Hepatocyte (in vitro differentiated cells): ENCODE results near the gene WNK2. TPM values are rescaled to one million over a fixed set of nuclear protein-coding genes. Genes with fewer than 3 reads are reported as not detected.

ENCODE experiments used
- DNase-seq: peaks from one replicate; pipeline ENCODE4 v3.0.0-alpha.2; 2016; ENCODE audit warnings: low spot score
- H2AFZ ChIP-seq: fragments of 200-600 bp; sonication (generic); 2 replicates; pipeline ENCODE4 v1.6.0; 2016; ENCODE audit warnings: antibody characterized with exemption, mild to moderate bottlenecking
- H3K27ac ChIP-seq: fragments of 200-600 bp; sonication (generic); 2 replicates; pipeline ENCODE4 v1.5.1; 2016; ENCODE audit warnings: mild to moderate bottlenecking
- H3K27me3 ChIP-seq: fragments of 200-600 bp; sonication (generic); 2 replicates; pipeline ENCODE4 v1.6.1; 2016
- H3K36me3 ChIP-seq: fragments of 200-600 bp; sonication (generic); replicated peaks from 2 replicates; pipeline ENCODE4 v1.5.1; 2016; ENCODE audit warnings: low read depth; ENCODE audit not compliant: insufficient read depth
- H3K4me1 ChIP-seq: fragments of 200-600 bp; sonication (generic); 2 replicates; pipeline ENCODE4 v1.5.1; 2016; ENCODE audit warnings: mild to moderate bottlenecking, moderate library complexity; ENCODE audit not compliant: insufficient read depth
- H3K4me2 ChIP-seq: fragments of 200-600 bp; sonication (generic); 2 replicates; pipeline ENCODE4 v1.6.0; 2016
- H3K4me3 ChIP-seq: fragments of 200-600 bp; sonication (generic); 2 replicates; pipeline ENCODE4 v1.5.1; 2016; ENCODE audit warnings: mild to moderate bottlenecking
- H3K79me2 ChIP-seq: fragments of 200-600 bp; sonication (generic); 2 replicates; pipeline ENCODE4 v1.6.0; 2017; ENCODE audit warnings: mild to moderate bottlenecking
- H3K9me2 ChIP-seq: fragments of 200-600 bp; sonication (generic); replicated peaks from 2 replicates; pipeline ENCODE4 v1.6.0; 2017; ENCODE audit warnings: mild to moderate bottlenecking; ENCODE audit not compliant: insufficient read depth
- H3K9me3 ChIP-seq: fragments of 200-600 bp; sonication (generic); 2 replicates; pipeline ENCODE4 v1.5.1; 2016; ENCODE audit warnings: low read depth, mild to moderate bottlenecking
- H4K20me1 ChIP-seq: fragments of 200-600 bp; sonication (generic); 2 replicates; pipeline ENCODE4 v1.6.0; 2016; ENCODE audit warnings: mild to moderate bottlenecking; ENCODE audit not compliant: insufficient read depth, poor library complexity, severe bottlenecking
- EZH2 ChIP-seq: fragments of 200-600 bp; sonication (generic); IDR thresholded peaks from 2 replicates; pipeline ENCODE4 v1.6.1; 2016; ENCODE audit warnings: antibody characterized with exemption, mild to moderate bottlenecking, borderline replicate concordance
- EZH2phosphoT487 ChIP-seq: fragments of 200-600 bp; sonication (generic); IDR thresholded peaks from one replicate; pipeline ENCODE4 v1.6.1; 2018; ENCODE audit warnings: antibody characterized with exemption, mild to moderate bottlenecking, low read depth, moderate library complexity; ENCODE audit not compliant: unreplicated experiment, severe bottlenecking
- WGBS: methylation state at CpG from one replicate; pipeline ENCODE4 v1.1.6; 2016; ENCODE audit warnings: low lambda C conversion rate; ENCODE audit errors: missing lambda C conversion rate; 5-methylcytosine and 5-hydroxymethylcytosine counted together
- polyA plus RNA-seq: library from polyadenylated mRNA; unstranded; fragments of >200 nt; fragmentation: Nextera tagmentation; extraction: Ambion mirVana; gene quantifications from 2 replicates; pipeline ENCODE4 v1.2.1, GENCODE V29; 2016
- total RNA-seq: library from RNA; depleted of rRNA; stranded (reverse); fragments of >200 nt; gene quantifications from 2 replicates; pipeline ENCODE4 v1.2.3, GENCODE V29; 2014
- TF ChIP-seq, protein P1 (sequence below): fragments of 200-600 bp; sonication (generic); IDR thresholded peaks from 2 replicates; pipeline ENCODE4 v1.5.1; 2016; ENCODE audit warnings: antibody characterized with exemption, mild to moderate bottlenecking; ENCODE audit not compliant: poor library complexity

Gene WNK2
- total and polyA plus RNA-seq, 2 experiments from 2014 or later, result 8.9 to 13.5 TPM

DNA sequence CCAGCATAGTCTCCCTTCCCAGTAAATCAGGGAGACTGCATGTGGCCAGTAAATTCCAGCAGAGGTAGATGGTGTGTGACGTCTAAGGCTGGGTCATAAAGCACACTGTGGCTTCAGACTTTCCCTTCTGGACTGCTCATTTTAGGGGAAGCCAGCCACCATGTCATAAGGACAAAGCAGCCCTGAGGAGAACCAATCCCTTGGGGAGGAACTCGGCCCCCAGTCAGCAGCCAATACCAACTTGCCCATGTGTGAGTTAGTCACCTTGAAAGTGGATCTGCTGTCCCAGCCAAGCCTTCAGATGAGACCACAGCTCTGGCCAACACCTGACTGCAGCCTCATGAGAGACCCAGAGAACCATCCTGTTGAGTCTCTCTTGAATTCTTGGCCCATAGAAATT lies 35.2 kb upstream of the WNK2 start:
- no peak overlapping the region for H3K27ac ChIP-seq
- TF ChIP-seq EZH2 (no peak), EZH2phosphoT487 (no peak)
- TF ChIP-seq, protein P1, sequence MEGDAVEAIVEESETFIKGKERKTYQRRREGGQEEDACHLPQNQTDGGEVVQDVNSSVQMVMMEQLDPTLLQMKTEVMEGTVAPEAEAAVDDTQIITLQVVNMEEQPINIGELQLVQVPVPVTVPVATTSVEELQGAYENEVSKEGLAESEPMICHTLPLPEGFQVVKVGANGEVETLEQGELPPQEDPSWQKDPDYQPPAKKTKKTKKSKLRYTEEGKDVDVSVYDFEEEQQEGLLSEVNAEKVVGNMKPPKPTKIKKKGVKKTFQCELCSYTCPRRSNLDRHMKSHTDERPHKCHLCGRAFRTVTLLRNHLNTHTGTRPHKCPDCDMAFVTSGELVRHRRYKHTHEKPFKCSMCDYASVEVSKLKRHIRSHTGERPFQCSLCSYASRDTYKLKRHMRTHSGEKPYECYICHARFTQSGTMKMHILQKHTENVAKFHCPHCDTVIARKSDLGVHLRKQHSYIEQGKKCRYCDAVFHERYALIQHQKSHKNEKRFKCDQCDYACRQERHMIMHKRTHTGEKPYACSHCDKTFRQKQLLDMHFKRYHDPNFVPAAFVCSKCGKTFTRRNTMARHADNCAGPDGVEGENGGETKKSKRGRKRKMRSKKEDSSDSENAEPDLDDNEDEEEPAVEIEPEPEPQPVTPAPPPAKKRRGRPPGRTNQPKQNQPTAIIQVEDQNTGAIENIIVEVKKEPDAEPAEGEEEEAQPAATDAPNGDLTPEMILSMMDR, result no peak
- WGBS, result 83% methylated on average over 2 of the region's 2 CpGs
- no peaks in the 10 kb centered on the region for H4K20me1 ChIP-seq
- H3K4me2 ChIP-seq, result no peak overlapping the region
- no peaks in the 10 kb centered on the region for H3K27me3 ChIP-seq
- H3K9me3 ChIP-seq, result no peaks in the 10 kb centered on the region
- no peaks in the 10 kb centered on the region for H3K4me1 ChIP-seq
- DNase-seq, result no peak
- no peak overlapping the region for H3K4me3 ChIP-seq
- no peaks in the 10 kb centered on the region for H3K79me2 ChIP-seq
- H3K9me2 ChIP-seq, result no peaks in the 10 kb centered on the region
- no peak overlapping the region for H2AFZ ChIP-seq
- no peaks in the 10 kb centered on the region for H3K36me3 ChIP-seq

DNA sequence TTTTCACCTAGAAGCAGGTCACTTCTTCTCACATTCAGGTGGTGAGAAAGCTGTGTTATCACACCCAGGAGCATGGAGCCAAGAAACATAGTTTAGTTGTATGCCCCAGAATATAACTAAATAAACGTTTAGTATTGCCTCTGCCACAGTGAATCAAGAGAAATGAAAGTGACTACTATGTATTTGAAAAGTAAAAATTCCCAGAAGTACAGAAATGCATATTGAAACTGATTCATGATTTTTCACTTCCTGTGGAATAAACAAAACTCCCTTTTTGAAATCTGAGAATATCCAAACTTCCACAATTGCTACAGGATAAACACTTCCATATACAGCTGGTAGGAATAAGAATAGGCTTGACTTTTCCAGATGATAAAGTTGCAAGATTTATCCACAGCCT lies 34.6 kb upstream of the WNK2 start:
- H3K27me3 ChIP-seq, result no peaks in the 10 kb centered on the region
- no peak for DNase-seq
- H3K9me2 ChIP-seq, result no peaks in the 10 kb centered on the region
- no peaks in the 10 kb centered on the region for H3K79me2 ChIP-seq
- WGBS, result 65% methylated on average over 1 of the region's 1 CpG
- no peaks in the 10 kb centered on the region for H4K20me1 ChIP-seq
- H3K27ac ChIP-seq, result no peak overlapping the region
- TF ChIP-seq EZH2 (no peak), EZH2phosphoT487 (no peak)
- TF ChIP-seq, protein P1, result no peak
- H3K4me2 ChIP-seq, result no peak overlapping the region
- H3K36me3 ChIP-seq, result no peaks in the 10 kb centered on the region
- no peaks in the 10 kb centered on the region for H3K4me1 ChIP-seq
- no peak overlapping the region for H2AFZ ChIP-seq
- H3K4me3 ChIP-seq, result no peak overlapping the region
- no peaks in the 10 kb centered on the region for H3K9me3 ChIP-seq

DNA sequence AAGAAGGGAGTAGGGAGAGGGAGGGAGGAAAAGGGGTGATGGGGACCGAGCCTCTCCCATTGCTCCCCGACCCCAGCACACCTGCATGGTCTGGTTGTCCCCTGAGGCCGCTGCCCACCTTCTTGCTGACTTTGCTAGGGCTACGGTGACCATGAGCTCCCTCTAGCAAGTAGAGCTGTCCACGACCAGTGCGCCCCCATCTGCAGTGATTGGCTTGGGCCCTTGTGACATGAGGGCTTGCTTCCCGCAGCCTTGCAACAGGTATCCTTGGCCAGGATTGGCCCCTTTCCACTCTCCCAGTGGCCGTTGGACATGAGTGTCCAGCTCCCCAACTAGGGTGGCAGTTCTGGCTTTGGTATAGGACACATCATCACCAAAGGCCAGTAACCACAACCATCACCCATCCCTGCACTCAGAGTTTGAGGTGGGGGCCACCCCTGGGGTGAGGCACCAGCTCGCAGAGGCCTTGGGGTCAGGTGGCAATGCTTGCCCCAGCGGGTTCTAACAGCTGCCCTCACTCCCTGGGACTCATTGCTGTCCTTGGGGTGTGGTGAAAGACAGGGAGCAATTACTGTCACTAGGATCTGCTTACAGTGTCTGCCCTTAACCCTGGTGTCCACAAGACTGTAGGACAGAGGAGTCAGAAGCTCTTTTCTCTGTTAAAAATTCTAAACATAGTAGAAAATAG lies 32.7 kb upstream of the WNK2 start:
- 88% methylated on average over 10 of the region's 10 CpGs for WGBS
- TF ChIP-seq EZH2 (no peak), EZH2phosphoT487 (no peak)
- TF ChIP-seq, protein P1, result no peak
- DNase-seq, result no peak

More for the DNA sequence above, 32.7 kb upstream of the WNK2 start:
- Histone ChIP-seq H3K79me2 (no peaks in the 10 kb centered on the region), H3K27ac (no peak overlapping the region), H3K9me3 (no peaks in the 10 kb centered on the region), H3K9me2 (no peaks in the 10 kb centered on the region), H3K36me3 (no peaks in the 10 kb centered on the region), H3K4me3 (no peak overlapping the region), H4K20me1 (no peaks in the 10 kb centered on the region), H3K4me2 (no peak overlapping the region), H3K27me3 (no peaks in the 10 kb centered on the region), H3K4me1 (no peaks in the 10 kb centered on the region), H2AFZ (no peak overlapping the region)
